ENCODE results near the gene PARD3B.

- TF ChIP-seq, protein P1, sequence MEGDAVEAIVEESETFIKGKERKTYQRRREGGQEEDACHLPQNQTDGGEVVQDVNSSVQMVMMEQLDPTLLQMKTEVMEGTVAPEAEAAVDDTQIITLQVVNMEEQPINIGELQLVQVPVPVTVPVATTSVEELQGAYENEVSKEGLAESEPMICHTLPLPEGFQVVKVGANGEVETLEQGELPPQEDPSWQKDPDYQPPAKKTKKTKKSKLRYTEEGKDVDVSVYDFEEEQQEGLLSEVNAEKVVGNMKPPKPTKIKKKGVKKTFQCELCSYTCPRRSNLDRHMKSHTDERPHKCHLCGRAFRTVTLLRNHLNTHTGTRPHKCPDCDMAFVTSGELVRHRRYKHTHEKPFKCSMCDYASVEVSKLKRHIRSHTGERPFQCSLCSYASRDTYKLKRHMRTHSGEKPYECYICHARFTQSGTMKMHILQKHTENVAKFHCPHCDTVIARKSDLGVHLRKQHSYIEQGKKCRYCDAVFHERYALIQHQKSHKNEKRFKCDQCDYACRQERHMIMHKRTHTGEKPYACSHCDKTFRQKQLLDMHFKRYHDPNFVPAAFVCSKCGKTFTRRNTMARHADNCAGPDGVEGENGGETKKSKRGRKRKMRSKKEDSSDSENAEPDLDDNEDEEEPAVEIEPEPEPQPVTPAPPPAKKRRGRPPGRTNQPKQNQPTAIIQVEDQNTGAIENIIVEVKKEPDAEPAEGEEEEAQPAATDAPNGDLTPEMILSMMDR (IDR thresholded peaks at IDR 0.05), result no peak
- no peak for TF ChIP-seq POLR2A (IDR thresholded peaks at IDR 0.05)
Measured at GRCh38 chr2:205284334-205284733, 739.1 kb downstream of the PARD3B start.
